ENCODE results near the gene NWD2.

NWD2 gene

GRCh38 chr4:37475087-37475486 is 230.5 kb downstream of the NWD2 start:
- Histone ChIP-seq H3K79me2 (ENCODE audit: low read length) (no peaks in the 10 kb centered on the region), H3K9me2 (replicated peaks; ENCODE audit: insufficient read depth, low read length) (no peaks in the 10 kb centered on the region), H2AFZ (ENCODE audit: low read length) (no peak overlapping the region), H3K4me3 (ENCODE audit: low read length) (no peak overlapping the region), H3K36me3 (replicated peaks; ENCODE audit: insufficient read depth, low read length) (no peaks in the 10 kb centered on the region), H3K9me3 (replicated peaks; ENCODE audit: insufficient read depth, low read length) (no peaks in the 10 kb centered on the region), H3K9ac (ENCODE audit: low read length) (no peak overlapping the region), H3K27me3 (replicated peaks; ENCODE audit: insufficient read depth, low read length) (no peaks in the 10 kb centered on the region), H3K4me2 (ENCODE audit: low read depth, low read length) (no peak overlapping the region), H4K20me1 (ENCODE audit: insufficient read depth, low read length) (no peaks in the 10 kb centered on the region), H3K27ac (ENCODE audit: low read length) (no peak overlapping the region), H3K4me1 (ENCODE audit: low read length) (no peaks in the 10 kb centered on the region), H3F3A (ENCODE audit: insufficient read depth, low read length) (no peaks in the 10 kb centered on the region)
- no peak for TF ChIP-seq EZH2 (optimal IDR thresholded peaks at IDR 0.05; ENCODE audit: low read depth, low read length)
- no peak for TF ChIP-seq CTCF (IDR thresholded peaks at IDR 0.05; ENCODE audit: low read length)
- no peak for DNase-seq

- H3K9me3 ChIP-seq (replicated peaks; ENCODE audit: insufficient read depth, low read length): no peaks in the 10 kb centered on the region
- no peaks in the 10 kb centered on the region for H4K20me1 ChIP-seq (ENCODE audit: insufficient read depth, low read length)
- H3K4me1 ChIP-seq (ENCODE audit: low read length): no peaks in the 10 kb centered on the region
- H2AFZ ChIP-seq (ENCODE audit: low read length): no peak overlapping the region
- H3K36me3 ChIP-seq (replicated peaks; ENCODE audit: insufficient read depth, low read length): no peaks in the 10 kb centered on the region
- H3K79me2 ChIP-seq (ENCODE audit: low read length): no peaks in the 10 kb centered on the region
- DNase-seq: no peak
- no peaks in the 10 kb centered on the region for H3K27me3 ChIP-seq (replicated peaks; ENCODE audit: insufficient read depth, low read length)
- H3K4me3 ChIP-seq (ENCODE audit: low read length): no peak overlapping the region
- H3F3A ChIP-seq (ENCODE audit: insufficient read depth, low read length): no peaks in the 10 kb centered on the region
- H3K9me2 ChIP-seq (replicated peaks; ENCODE audit: insufficient read depth, low read length): no peaks in the 10 kb centered on the region
- TF ChIP-seq EZH2 (optimal IDR thresholded peaks at IDR 0.05; ENCODE audit: low read depth, low read length): no peak
- H3K9ac ChIP-seq (ENCODE audit: low read length): no peak overlapping the region
- no peak overlapping the region for H3K4me2 ChIP-seq (ENCODE audit: low read depth, low read length)
- H3K27ac ChIP-seq (ENCODE audit: low read length): no peak overlapping the region
These were observed 231.2 kb downstream of the NWD2 start for GRCh38 chr4:37475776-37476175.

GRCh38 chr4:37476256-37476655 is 231.7 kb downstream of the NWD2 start:
- H4K20me1 ChIP-seq (ENCODE audit: insufficient read depth, low read length): no peaks in the 10 kb centered on the region
- no peak overlapping the region for H3K4me3 ChIP-seq (ENCODE audit: low read length)
- H3K9me2 ChIP-seq (replicated peaks; ENCODE audit: insufficient read depth, low read length): no peaks in the 10 kb centered on the region
- no peak overlapping the region for H2AFZ ChIP-seq (ENCODE audit: low read length)
- H3K27ac ChIP-seq (ENCODE audit: low read length): no peak overlapping the region
- H3K36me3 ChIP-seq (replicated peaks; ENCODE audit: insufficient read depth, low read length): no peaks in the 10 kb centered on the region
- H3K79me2 ChIP-seq (ENCODE audit: low read length): no peaks in the 10 kb centered on the region
- TF ChIP-seq EZH2phosphoT487 (IDR thresholded peaks at IDR 0.05; ENCODE audit: low read length) (no peak), CTCF (IDR thresholded peaks at IDR 0.05; ENCODE audit: low read length) (no peak), EZH2 (optimal IDR thresholded peaks at IDR 0.05; ENCODE audit: low read depth, low read length) (no peak)
- H3K9me3 ChIP-seq (replicated peaks; ENCODE audit: insufficient read depth, low read length): no peaks in the 10 kb centered on the region
- no peak for DNase-seq
- H3K4me2 ChIP-seq (ENCODE audit: low read depth, low read length): no peak overlapping the region
- H3K27me3 ChIP-seq (replicated peaks; ENCODE audit: insufficient read depth, low read length): no peaks in the 10 kb centered on the region
- no peaks in the 10 kb centered on the region for H3K4me1 ChIP-seq (ENCODE audit: low read length)
- no peaks in the 10 kb centered on the region for H3F3A ChIP-seq (ENCODE audit: insufficient read depth, low read length)
- H3K9ac ChIP-seq (ENCODE audit: low read length): no peak overlapping the region

GRCh38 chr4:37476691-37477090 is 232.1 kb downstream of the NWD2 start:
- Histone ChIP-seq H3K36me3 (replicated peaks; ENCODE audit: insufficient read depth, low read length) (no peaks in the 10 kb centered on the region), H3F3A (ENCODE audit: insufficient read depth, low read length) (no peaks in the 10 kb centered on the region), H3K4me2 (ENCODE audit: low read depth, low read length) (no peak overlapping the region), H3K9ac (ENCODE audit: low read length) (no peak overlapping the region), H3K4me3 (ENCODE audit: low read length) (no peak overlapping the region), H3K4me1 (ENCODE audit: low read length) (no peaks in the 10 kb centered on the region), H3K79me2 (ENCODE audit: low read length) (no peaks in the 10 kb centered on the region), H3K27me3 (replicated peaks; ENCODE audit: insufficient read depth, low read length) (no peaks in the 10 kb centered on the region), H3K9me2 (replicated peaks; ENCODE audit: insufficient read depth, low read length) (no peaks in the 10 kb centered on the region), H3K9me3 (replicated peaks; ENCODE audit: insufficient read depth, low read length) (no peaks in the 10 kb centered on the region), H2AFZ (ENCODE audit: low read length) (no peak overlapping the region), H4K20me1 (ENCODE audit: insufficient read depth, low read length) (no peaks in the 10 kb centered on the region), H3K27ac (ENCODE audit: low read length) (no peak overlapping the region)
- TF ChIP-seq EZH2phosphoT487 (IDR thresholded peaks at IDR 0.05; ENCODE audit: low read length) (no peak), EZH2 (optimal IDR thresholded peaks at IDR 0.05; ENCODE audit: low read depth, low read length) (no peak), CTCF (IDR thresholded peaks at IDR 0.05; ENCODE audit: low read length) (no peak)
- no peak for DNase-seq
